GM10266 (cell line): ENCODE measurements around the gene TMEM178B.

Experiments
- DNase-seq: peaks from one replicate; pipeline ENCODE4 v3.0.0; 2012; ENCODE audit errors: extremely low spot score
- TF ChIP-seq, protein P1 (sequence below): IDR thresholded peaks from 2 replicates; pipeline ENCODE4 v1.5.1; 2012; ENCODE audit warnings: mild to moderate bottlenecking, low read depth; ENCODE audit not compliant: control insufficient read depth, insufficient read depth; ENCODE audit errors: missing control alignments

Gene TMEM178B

DNA sequence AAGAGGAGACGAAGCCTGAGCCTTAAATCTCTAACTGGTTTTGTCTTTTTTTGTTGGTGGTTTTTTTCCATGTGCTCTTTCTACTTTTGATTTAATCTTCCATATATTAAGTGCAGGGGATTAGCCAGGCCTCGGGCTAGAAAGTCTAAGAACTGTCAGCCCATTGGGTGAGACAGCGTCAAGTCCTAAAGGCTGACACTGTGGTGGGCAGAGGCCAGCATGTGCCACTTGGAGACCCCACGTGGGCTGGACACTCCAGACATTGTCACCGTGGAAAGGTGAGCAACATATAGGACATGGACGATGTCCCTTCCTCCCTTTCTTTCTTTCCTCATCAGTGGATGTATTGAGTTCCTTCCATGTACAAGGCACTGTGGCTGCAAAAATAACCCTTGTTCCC, 129.3 kb downstream of the TMEM178B start:
- TF ChIP-seq, protein P1, sequence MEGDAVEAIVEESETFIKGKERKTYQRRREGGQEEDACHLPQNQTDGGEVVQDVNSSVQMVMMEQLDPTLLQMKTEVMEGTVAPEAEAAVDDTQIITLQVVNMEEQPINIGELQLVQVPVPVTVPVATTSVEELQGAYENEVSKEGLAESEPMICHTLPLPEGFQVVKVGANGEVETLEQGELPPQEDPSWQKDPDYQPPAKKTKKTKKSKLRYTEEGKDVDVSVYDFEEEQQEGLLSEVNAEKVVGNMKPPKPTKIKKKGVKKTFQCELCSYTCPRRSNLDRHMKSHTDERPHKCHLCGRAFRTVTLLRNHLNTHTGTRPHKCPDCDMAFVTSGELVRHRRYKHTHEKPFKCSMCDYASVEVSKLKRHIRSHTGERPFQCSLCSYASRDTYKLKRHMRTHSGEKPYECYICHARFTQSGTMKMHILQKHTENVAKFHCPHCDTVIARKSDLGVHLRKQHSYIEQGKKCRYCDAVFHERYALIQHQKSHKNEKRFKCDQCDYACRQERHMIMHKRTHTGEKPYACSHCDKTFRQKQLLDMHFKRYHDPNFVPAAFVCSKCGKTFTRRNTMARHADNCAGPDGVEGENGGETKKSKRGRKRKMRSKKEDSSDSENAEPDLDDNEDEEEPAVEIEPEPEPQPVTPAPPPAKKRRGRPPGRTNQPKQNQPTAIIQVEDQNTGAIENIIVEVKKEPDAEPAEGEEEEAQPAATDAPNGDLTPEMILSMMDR: no peak
- DNase-seq: no peak

DNA sequence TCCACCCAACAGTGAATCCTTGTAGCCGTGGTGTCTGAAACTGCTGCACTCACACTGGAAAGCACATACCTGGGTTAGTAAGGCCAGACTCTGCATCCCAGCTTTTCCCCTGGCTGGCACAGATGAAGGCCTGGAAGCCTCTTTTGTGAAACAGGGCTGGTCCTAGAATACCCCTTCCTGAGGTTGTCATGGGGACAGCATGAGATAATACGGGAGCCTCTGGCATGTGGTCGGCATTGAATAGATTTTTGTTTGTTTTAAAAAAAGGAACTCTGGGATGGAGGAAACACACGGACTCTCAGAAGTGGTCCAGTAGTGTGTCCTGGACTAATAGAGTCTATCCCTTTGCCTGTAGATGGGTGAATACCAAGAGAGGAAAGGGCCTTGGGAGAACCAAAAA, 129.7 kb downstream of the TMEM178B start:
- no peak for DNase-seq

GRCh38 chr7:141207661-141208060, 133.8 kb downstream of the TMEM178B start:
- TF ChIP-seq, protein P1: no peak
- no peak for DNase-seq

More for the DNA sequence above, 129.7 kb downstream of the TMEM178B start:
- TF ChIP-seq, protein P1: no peak

DNA sequence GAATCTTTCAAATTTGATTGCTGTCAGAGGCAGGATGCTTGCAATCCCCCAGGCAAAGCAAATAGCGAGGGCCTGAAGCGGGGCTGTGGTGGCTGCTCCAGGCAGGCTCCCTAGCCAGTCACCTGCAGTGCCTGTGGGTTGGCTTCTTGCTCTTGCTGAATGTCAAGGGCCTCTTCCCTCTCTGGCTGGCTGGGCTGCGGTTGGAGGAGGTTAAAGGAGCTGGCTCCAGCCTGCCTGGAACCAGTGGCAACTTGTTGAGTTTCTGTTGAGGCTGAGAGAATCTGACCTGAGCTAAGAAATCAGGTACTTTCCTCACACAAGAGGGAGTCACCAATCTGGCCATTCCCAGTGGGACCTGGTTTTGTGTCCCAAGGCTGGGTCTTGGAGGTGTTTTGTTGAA, 134.7 kb downstream of the TMEM178B start:
- DNase-seq: no peak

DNA sequence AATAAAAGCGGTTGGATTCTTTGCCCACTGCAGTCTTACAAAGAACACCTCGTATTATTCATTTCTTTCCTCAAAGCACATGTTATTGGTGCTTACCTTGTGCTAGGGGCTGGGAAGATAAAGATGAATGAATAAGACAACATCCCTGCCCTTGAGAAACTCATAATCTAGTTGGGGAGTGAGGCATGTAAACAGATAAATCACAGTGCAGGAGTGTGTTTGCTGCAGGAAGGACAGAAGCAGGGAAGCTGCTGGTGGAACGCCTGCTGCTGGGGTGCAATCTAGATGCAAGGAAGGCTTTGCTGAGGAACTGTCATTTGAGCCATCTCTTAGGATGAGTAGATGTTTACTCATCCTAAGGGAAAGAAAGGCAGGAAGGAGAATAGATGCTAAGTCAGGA, 135.6 kb downstream of the TMEM178B start:
- TF ChIP-seq, protein P1: no peak
- DNase-seq: no peak

More for the DNA sequence above, 134.7 kb downstream of the TMEM178B start:
- TF ChIP-seq, protein P1: no peak

DNA sequence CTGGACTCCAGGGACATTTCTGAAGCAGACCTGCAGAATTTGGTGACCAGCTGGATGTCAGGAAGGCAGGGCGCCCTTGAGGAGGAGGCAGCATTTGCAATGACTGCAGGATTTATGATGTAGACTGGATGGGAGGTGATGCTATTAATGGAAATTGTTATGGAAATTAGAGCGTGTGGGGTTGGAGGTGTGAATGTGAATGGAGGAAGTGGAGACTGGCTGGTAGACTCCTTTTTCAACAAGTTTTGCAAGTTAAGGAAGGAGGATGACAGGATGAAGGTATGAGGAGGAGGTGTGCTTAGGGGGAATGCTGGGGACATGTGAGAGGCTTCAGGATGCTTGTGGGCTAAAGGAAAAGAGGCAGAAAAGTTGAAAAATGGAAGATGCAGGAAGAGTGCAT, 137.0 kb downstream of the TMEM178B start:
- TF ChIP-seq, protein P1: no peak
- no peak for DNase-seq

GRCh38 chr7:141213226-141213625, 139.4 kb downstream of the TMEM178B start:
- DNase-seq: no peak
- TF ChIP-seq, protein P1: no peak
